Right lobe of liver (tissue), 4 donors: ENCODE measurements around the gene SNX9.

Experiments
- CTCF ChIP-seq, 4 donors: fragments of 200-600 bp in 3 of 4; fragments of 450-650 bp in 1 of 4; IDR thresholded peaks; one replicate each; pipeline versions ENCODE4 v1.5.1 to v1.8.0; 2016 to 2022; ENCODE audit warnings: antibody characterized with exemption in 4 of 4, mild to moderate bottlenecking in 2 of 4
- POLR2A ChIP-seq: fragments of 450-650 bp; IDR thresholded peaks from one replicate; pipeline ENCODE4 v1.6.1; 2017; ENCODE audit warnings: antibody characterized with exemption, mild to moderate bottlenecking
- donor health status: DM: no; HTN: no; CAD: no.
- donor health status: DM: no; HTN: no; CAD: no.
- donor health status: DM: no; HTN: yes; CAD: no.

GRCh38 chr6:157943249-157943963 lies 120.4 kb downstream of the SNX9 start:
- TF ChIP-seq POLR2A (no peak), CTCF (IDR thresholded peaks at IDR 0.05) (no peak)
